Sigmoid colon (tissue), 7 donors: ENCODE data around the gene DOLK. TPM values are rescaled to one million over a fixed set of nuclear protein-coding genes. Genes with fewer than 3 reads are reported as not detected.
"Not testable (repeated sequence)": the region's sequence is repeated elsewhere in the genome, so short reads cannot be mapped to it uniquely, and the experiment has no call there.

Source experiments
- DNase-seq: peaks from one replicate; pipeline ENCODE4 v3.0.0-alpha.2; 2019
- H3K27ac ChIP-seq, 4 donors: fragments of 200-600 bp; sonication (generic); one replicate each; pipeline ENCODE4 v1.5.1; 2016 to 2019; ENCODE audit warnings: mild to moderate bottlenecking in 1 of 4
- H3K27me3 ChIP-seq, 3 donors: fragments of 200-600 bp; sonication (generic); one replicate each; pipeline ENCODE4 v1.5.1; 2019; ENCODE audit warnings: mild to moderate bottlenecking in 1 of 3
- H3K36me3 ChIP-seq, 4 donors: fragments of 200-600 bp; sonication (generic); one replicate each; pipeline ENCODE4 v1.5.1; 2016 to 2019
- H3K4me1 ChIP-seq, 4 donors: fragments of 200-600 bp; sonication (generic); one replicate each; pipeline ENCODE4 v1.5.1; 2017 to 2019
- H3K4me3 ChIP-seq, 4 donors: fragments of 200-600 bp; sonication (generic); one replicate each; pipeline ENCODE4 v1.5.1; 2017 to 2019; ENCODE audit warnings: mild to moderate bottlenecking in 2 of 4, moderate library complexity in 1 of 4
- H3K9me3 ChIP-seq, 4 donors: fragments of 200-600 bp in 3 of 4; sonication (generic) in 3 of 4; one replicate each; pipeline versions ENCODE4 v1.5.1 to v1.6.1; 2013 to 2019
- EP300 ChIP-seq, 4 donors: sonication (generic); formaldehyde crosslinking; IDR thresholded peaks; one replicate each; pipeline ENCODE4 v1.6.1; 2017; ENCODE audit warnings: antibody characterized with exemption in 4 of 4
- POLR2A ChIP-seq, 2 donors: fragments of 450-650 bp; IDR thresholded peaks; one replicate each; pipeline ENCODE4 v1.6.1; 2016; ENCODE audit warnings: antibody characterized with exemption in 2 of 2, mild to moderate bottlenecking in 2 of 2, moderate library complexity in 2 of 2
- POLR2AphosphoS5 ChIP-seq, 4 donors: sonication (generic); formaldehyde crosslinking; IDR thresholded peaks; one replicate each; pipeline ENCODE4 v1.6.1; 2017; ENCODE audit warnings: antibody characterized with exemption in 4 of 4
- WGBS, 2 donors: extraction: QIAGEN DNeasy Blood & Tissue Kit; methylation state at CpG; one replicate each; pipeline ENCODE4 v1.1.7; 2013; 5-methylcytosine and 5-hydroxymethylcytosine counted together
- intact Hi-C: fragments of 100-400 bp; cut with DNase I; formaldehyde crosslinking; loops from one replicate; pipeline ENCODE4 v1.15.1; 2023
- polyA plus RNA-seq, 3 donors: library from polyadenylated mRNA; stranded (reverse); fragments of 200-250 nt; gene quantifications; one replicate each; pipeline ENCODE4 v1.2.3, GENCODE V29; 2013
- total RNA-seq, 4 donors: library from RNA; depleted of rRNA; stranded (reverse); fragments of >200 nt; gene quantifications; one replicate each; pipeline ENCODE4 v1.1.0, GENCODE V29; 2016
- TF ChIP-seq, protein P1 (sequence below), 4 experiments: fragments of 450-650 bp in 3 of 4; fragments of 200-600 bp in 1 of 4; IDR thresholded peaks; one replicate each; pipeline ENCODE4 v1.5.1; 2016 to 2019; ENCODE audit warnings: antibody characterized with exemption in 4 of 4, mild to moderate bottlenecking in 3 of 4, moderate library complexity in 2 of 4
- donor health status: healthy with polysubstance abuse.
- donor health status: Bipolar disorder and iron deficiency.
- donor health status: healthy.

The DOLK gene
- total and polyA plus RNA-seq, 7 donors, result 2.4 to 11.4 (median 8.9) TPM

DNA sequence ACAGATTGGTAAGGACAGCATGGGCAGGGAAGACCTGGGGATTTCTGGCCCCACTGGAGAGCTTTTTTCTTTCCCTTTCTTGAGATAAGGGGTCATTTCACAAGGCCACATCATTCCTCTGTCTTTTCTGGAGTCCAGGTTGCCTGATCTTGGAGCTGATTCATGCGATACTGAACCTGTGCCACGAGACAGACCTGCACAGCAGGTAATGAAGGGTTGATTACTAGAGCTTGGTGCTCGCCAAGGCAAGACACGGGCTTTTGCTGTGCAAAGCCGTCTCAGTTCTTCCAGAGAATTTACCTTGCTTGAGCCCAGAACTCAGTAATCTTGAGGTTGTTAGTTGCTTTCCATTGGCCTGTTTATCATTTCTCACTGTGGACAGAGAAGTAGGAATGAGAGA lies 39.3 kb upstream of the DOLK start:
- WGBS, 2 donors, result 96 to 97% methylated on average over 5 of the region's 5 CpGs
- no peaks in the 10 kb centered on the region for H3K9me3 ChIP-seq
- H3K4me3 ChIP-seq, result no peak overlapping the region
- peak overlapping the region in 1 of 4 donors; percentile 65 for H3K27ac ChIP-seq
- H3K27me3 ChIP-seq, result no peaks in the 10 kb centered on the region
- DNase-seq, result no peak
- intact Hi-C loops, result no loop called here
- TF ChIP-seq EP300 (IDR thresholded peaks at IDR 0.05), result no peak
- TF ChIP-seq POLR2AphosphoS5 (IDR thresholded peaks at IDR 0.05), result no peak
- TF ChIP-seq, protein P1, sequence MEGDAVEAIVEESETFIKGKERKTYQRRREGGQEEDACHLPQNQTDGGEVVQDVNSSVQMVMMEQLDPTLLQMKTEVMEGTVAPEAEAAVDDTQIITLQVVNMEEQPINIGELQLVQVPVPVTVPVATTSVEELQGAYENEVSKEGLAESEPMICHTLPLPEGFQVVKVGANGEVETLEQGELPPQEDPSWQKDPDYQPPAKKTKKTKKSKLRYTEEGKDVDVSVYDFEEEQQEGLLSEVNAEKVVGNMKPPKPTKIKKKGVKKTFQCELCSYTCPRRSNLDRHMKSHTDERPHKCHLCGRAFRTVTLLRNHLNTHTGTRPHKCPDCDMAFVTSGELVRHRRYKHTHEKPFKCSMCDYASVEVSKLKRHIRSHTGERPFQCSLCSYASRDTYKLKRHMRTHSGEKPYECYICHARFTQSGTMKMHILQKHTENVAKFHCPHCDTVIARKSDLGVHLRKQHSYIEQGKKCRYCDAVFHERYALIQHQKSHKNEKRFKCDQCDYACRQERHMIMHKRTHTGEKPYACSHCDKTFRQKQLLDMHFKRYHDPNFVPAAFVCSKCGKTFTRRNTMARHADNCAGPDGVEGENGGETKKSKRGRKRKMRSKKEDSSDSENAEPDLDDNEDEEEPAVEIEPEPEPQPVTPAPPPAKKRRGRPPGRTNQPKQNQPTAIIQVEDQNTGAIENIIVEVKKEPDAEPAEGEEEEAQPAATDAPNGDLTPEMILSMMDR (IDR thresholded peaks at IDR 0.05), result no peak
- TF ChIP-seq POLR2A (IDR thresholded peaks at IDR 0.05), result no peak
- H3K36me3 ChIP-seq, result peaks cover 8 to 100% (median 53%) of the 10 kb centered on the region in 4 donors
- peaks cover 0 to 11% (median 8%) of the 10 kb centered on the region in 4 donors for H3K4me1 ChIP-seq

- no peaks in the 10 kb centered on the region for H3K27me3 ChIP-seq
- H3K4me1 ChIP-seq, result peaks cover 0 to 11% (median 8%) of the 10 kb centered on the region in 4 donors
- intact Hi-C loops, result no loop called here
- no peaks in the 10 kb centered on the region for H3K9me3 ChIP-seq
- TF ChIP-seq POLR2A (IDR thresholded peaks at IDR 0.05), result no peak
- TF ChIP-seq, protein P1 (IDR thresholded peaks at IDR 0.05), result no peak
- TF ChIP-seq EP300 (IDR thresholded peaks at IDR 0.05), result no peak
- TF ChIP-seq POLR2AphosphoS5 (IDR thresholded peaks at IDR 0.05), result no peak
- no peak for DNase-seq
- WGBS, 2 donors, result 95 to 96% methylated on average over 8 of the region's 8 CpGs
- no peak overlapping the region for H3K4me3 ChIP-seq
- no peak overlapping the region for H3K27ac ChIP-seq
- H3K36me3 ChIP-seq, result peaks cover 21 to 100% (median 59%) of the 10 kb centered on the region in 4 donors
Observed at GRCh38 chr9:128983536-128983935, 36.1 kb upstream of the DOLK start.

GRCh38 chr9:128979111-128979510 lies 31.7 kb upstream of the DOLK start:
- intact Hi-C loops, result no loop called here
- H3K36me3 ChIP-seq, result peaks cover 21 to 98% (median 54%) of the 10 kb centered on the region in 4 donors
- 85 to 95% methylated on average over 3 of the region's 3 CpGs for WGBS, 2 donors

DNA sequence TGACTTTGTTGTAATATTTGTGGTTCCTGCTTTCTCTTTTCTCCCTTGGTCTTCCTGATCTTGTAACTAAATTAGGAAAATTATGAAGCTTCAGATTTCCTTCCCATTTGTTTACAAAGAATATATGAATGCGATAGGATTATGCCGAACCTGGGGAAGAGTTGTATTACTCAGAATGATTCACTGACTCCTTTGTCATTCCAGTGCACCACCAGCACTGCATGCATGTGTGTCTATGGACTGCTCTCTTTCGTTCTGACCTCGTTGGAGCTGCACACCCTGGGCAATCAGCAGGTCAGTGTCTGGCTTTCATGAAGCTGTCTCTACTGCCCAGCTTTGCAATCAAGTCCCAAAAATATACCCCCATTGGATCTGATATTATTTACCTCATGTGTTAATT lies 25.6 kb upstream of the DOLK start:
- Histone ChIP-seq H3K27me3 (no peaks in the 10 kb centered on the region), H3K4me1 (no peaks in the 10 kb centered on the region), H3K36me3 (peaks cover 0 to 96% (median 40%) of the 10 kb centered on the region in 4 donors), H3K9me3 (no peaks in the 10 kb centered on the region), H3K27ac (no peak overlapping the region), H3K4me3 (no peak overlapping the region)
- intact Hi-C loops, result no loop called here
- DNase-seq, result no peak
- WGBS, 2 donors, result 88 to 93% methylated on average over 4 of the region's 4 CpGs
- no peak for TF ChIP-seq POLR2A (IDR thresholded peaks at IDR 0.05)
- no peak for TF ChIP-seq EP300 (IDR thresholded peaks at IDR 0.05)
- no peak for TF ChIP-seq POLR2AphosphoS5 (IDR thresholded peaks at IDR 0.05)
- TF ChIP-seq, protein P1 (IDR thresholded peaks at IDR 0.05), result no peak

More at GRCh38 chr9:128979111-128979510, 31.7 kb upstream of the DOLK start:
- Histone ChIP-seq H3K4me3 (no peak overlapping the region), H3K4me1 (no peaks in the 10 kb centered on the region), H3K9me3 (no peaks in the 10 kb centered on the region), H3K27me3 (no peaks in the 10 kb centered on the region), H3K27ac (no peak overlapping the region)
- TF ChIP-seq POLR2A (IDR thresholded peaks at IDR 0.05) (no peak), POLR2AphosphoS5 (IDR thresholded peaks at IDR 0.05) (no peak), EP300 (IDR thresholded peaks at IDR 0.05) (no peak)
- TF ChIP-seq, protein P1 (IDR thresholded peaks at IDR 0.05), result no peak
- no peak for DNase-seq

DNA sequence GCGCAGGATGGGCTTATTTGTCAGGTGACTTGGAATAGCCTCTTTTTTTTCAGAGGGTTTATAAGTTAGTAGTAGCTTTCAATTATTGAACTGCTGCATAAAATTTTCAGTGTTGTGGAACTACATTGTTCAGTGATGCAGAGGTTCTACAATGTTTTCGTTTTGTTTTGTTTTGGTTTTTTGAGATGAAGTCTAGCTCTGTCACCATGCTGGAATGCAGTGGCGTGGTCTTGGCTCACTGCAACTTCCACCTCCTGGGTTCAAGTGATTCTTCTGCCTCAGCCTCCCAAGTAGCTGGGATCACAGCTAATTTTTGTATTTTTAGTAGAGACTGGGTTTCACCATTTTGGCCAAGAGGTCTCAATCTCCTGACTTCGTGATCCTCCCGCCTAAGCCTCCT lies 22.1 kb upstream of the DOLK start:
- WGBS, 2 donors, result 94 to 96% methylated on average over 5 of the region's 5 CpGs
- no peak for TF ChIP-seq POLR2A (IDR thresholded peaks at IDR 0.05)
- no peak for TF ChIP-seq EP300 (IDR thresholded peaks at IDR 0.05)
- no peak overlapping the region for H3K27ac ChIP-seq
- H3K4me1 ChIP-seq, result no peaks in the 10 kb centered on the region
- intact Hi-C loops, result no loop called here
- no peak overlapping the region for H3K4me3 ChIP-seq
- no peaks in the 10 kb centered on the region for H3K9me3 ChIP-seq
- H3K36me3 ChIP-seq, result peaks cover 0 to 74% (median 32%) of the 10 kb centered on the region in 4 donors
- H3K27me3 ChIP-seq, result no peaks in the 10 kb centered on the region
- no peak for DNase-seq

GRCh38 chr9:128961403-128961802 lies 14.0 kb upstream of the DOLK start:
- peaks cover 6 to 84% (median 35%) of the 10 kb centered on the region in 4 donors for H3K36me3 ChIP-seq
- WGBS, 2 donors, result 94 to 97% methylated on average over 9 of the region's 9 CpGs
- H3K4me1 ChIP-seq, intact Hi-C loops, H3K9me3 ChIP-seq, H3K27me3 ChIP-seq, H3K27ac ChIP-seq, DNase-seq, H3K4me3 ChIP-seq: not testable (repeated sequence)
